K562 (cell line): ENCODE results near the gene KCNN4. TPM values are rescaled to one million over a fixed set of nuclear protein-coding genes. Genes with fewer than 3 reads are reported as not detected.

Experiments used
- CBX2 ChIP-seq: fragments of 200-600 bp; sonication (generic); IDR thresholded peaks from one replicate; pipeline ENCODE4 v1.6.1; 2012; ENCODE audit warnings: mild to moderate bottlenecking, low read length, inconsistent platforms; ENCODE audit not compliant: insufficient read depth, poor library complexity, severe bottlenecking
- HMGN3 ChIP-seq: IDR thresholded peaks from 2 replicates; pipeline ENCODE4 v1.6.1; 2011; ENCODE audit warnings: borderline replicate concordance, low read depth, mild to moderate bottlenecking, mixed read lengths, low read length; ENCODE audit not compliant: insufficient read length; ENCODE audit errors: extremely low read depth
- MCM7 ChIP-seq, 2 experiments: fragments of 450-650 bp; IDR thresholded peaks; 2 replicates each; pipeline ENCODE4 v1.6.1; 2016 to 2018
- POLR3G ChIP-seq: IDR thresholded peaks from 2 replicates; pipeline ENCODE4 v1.6.1; 2011; ENCODE audit not compliant: insufficient read length, insufficient replicate concordance; ENCODE audit errors: extremely low read depth
- SIX5 ChIP-seq, 2 experiments: IDR thresholded peaks; 2 replicates each; pipeline ENCODE4 v1.6.1; 2011; ENCODE audit warnings: low read length in 2 of 2, borderline replicate concordance in 1 of 2, low read depth in 1 of 2, mild to moderate bottlenecking in 1 of 2, moderate library complexity in 1 of 2; ENCODE audit not compliant: insufficient read depth in 1 of 2
- TCF7L2 ChIP-seq: fragments of 150-350 bp; IDR thresholded peaks from 2 replicates; pipeline ENCODE4 v1.6.1; 2016; ENCODE audit warnings: low read depth, mild to moderate bottlenecking, low read length, moderate library complexity
- ZNF699 ChIP-seq: fragments of 250-450 bp; sonication (Bioruptor Pico); IDR thresholded peaks from 2 replicates; pipeline ENCODE4 v1.8.0; 2021; ENCODE audit warnings: mild to moderate bottlenecking, moderate library complexity; ENCODE audit not compliant: insufficient replicate concordance
- ZNF76 ChIP-seq: fragments of 250-450 bp; sonication (Bioruptor Pico); IDR thresholded peaks from 2 replicates; pipeline ENCODE4 v1.4.0; 2020; ENCODE audit warnings: mild to moderate bottlenecking, moderate library complexity, borderline replicate concordance
- polyA plus RNA-seq, 8 experiments: library from polyadenylated mRNA; depleted of rRNA in 4 of 8; stranded (reverse) in 5 of 8; unstranded in 3 of 8; fragments of >200 nt; fragmentation: Nextera tagmentation in 2 of 8; fragmentation: Illumina TruSeq in 1 of 8; extraction: Ambion mirVana in 2 of 8; extraction: Trizol in 1 of 8; gene quantifications; 2 replicates each; pipeline versions ENCODE4 v1.2.1 to v1.2.3, GENCODE V29; 2011 to 2014; ENCODE audit warnings: inconsistent platforms in 1 of 8, missing spikeins in 1 of 8
- total RNA-seq, 7 experiments: library from RNA; depleted of rRNA in 6 of 7; stranded (reverse); fragments of >200 nt in 6 of 7; fragmentation: Illumina TruSeq in 2 of 7; extraction: Trizol in 2 of 7; gene quantifications; 2 replicates each; pipeline versions ENCODE4 v1.2.1 to v1.2.3, GENCODE V29; 2011 to 2021; ENCODE audit warnings: low replicate concordance in 1 of 7
- TF ChIP-seq, protein P1 (sequence below): sonication (generic); formaldehyde crosslinking; IDR thresholded peaks from 2 replicates; pipeline ENCODE4 v1.8.0; 2022; ENCODE audit warnings: missing genetic modification reagents, mild to moderate bottlenecking, borderline replicate concordance
- TF ChIP-seq, protein P2 (sequence below): sonication (generic); formaldehyde crosslinking; IDR thresholded peaks from 2 replicates; pipeline ENCODE4 v1.8.0; 2022; ENCODE audit warnings: mild to moderate bottlenecking, missing genetic modification reagents
- TF ChIP-seq, protein P3 (sequence below): fragments of 200-800 bp; sonication (Bioruptor generic); IDR thresholded peaks from 2 replicates; pipeline ENCODE4 v1.6.1; 2017; ENCODE audit warnings: missing genetic modification characterization, missing compliant biosample characterization
- TF ChIP-seq, protein P4 (sequence below): fragments of 450-650 bp; IDR thresholded peaks from 2 replicates; pipeline ENCODE4 v1.6.1; 2016; ENCODE audit warnings: low read depth

The KCNN4 gene
- total and polyA plus RNA-seq, 9 of the 15 experiments (the other 6 are each of a cell fraction or from before 2014, with no cell fraction given) = 0.53 to 37.7 (median 25.9) TPM

DNA sequence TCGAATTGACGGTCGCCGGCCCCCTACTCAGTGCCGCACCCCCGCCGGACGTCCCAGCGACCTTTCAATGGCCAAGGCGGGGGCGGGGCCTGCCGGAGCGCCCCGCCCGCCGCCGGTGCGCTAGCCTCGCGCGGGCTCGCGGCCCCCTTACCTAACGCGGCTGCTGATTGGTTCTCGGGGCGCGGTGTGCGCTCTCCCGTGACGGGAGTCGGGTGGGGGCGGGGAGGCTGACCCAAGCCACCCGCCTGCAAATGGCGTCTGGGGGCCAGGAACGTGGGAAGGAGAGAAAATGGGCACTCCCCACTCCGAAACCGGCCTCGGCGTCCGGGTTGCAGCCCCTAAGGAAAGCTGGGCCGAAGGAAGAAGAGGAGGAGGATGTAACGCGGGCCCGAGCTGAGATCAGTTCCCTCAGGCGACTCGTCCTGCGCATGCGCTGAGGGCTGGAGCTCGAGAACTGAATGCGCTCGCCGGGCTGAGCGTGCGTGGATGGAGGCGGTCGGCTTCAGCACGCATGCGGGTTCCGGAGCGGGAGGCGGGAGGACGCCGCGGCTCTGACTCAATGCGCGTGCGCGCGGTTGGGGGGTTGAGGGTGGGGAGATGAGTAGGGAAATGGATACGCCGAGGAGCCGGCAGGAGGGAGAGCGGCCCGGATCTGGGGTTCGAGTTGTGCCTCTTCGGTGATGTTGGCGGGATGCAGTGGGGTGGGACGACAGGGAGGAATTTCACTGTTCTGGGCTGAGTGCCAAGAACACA lies 26.1 kb downstream of the KCNN4 start, which contains the start of gene SMG9 (continued):
- TF ChIP-seq, protein P1, sequence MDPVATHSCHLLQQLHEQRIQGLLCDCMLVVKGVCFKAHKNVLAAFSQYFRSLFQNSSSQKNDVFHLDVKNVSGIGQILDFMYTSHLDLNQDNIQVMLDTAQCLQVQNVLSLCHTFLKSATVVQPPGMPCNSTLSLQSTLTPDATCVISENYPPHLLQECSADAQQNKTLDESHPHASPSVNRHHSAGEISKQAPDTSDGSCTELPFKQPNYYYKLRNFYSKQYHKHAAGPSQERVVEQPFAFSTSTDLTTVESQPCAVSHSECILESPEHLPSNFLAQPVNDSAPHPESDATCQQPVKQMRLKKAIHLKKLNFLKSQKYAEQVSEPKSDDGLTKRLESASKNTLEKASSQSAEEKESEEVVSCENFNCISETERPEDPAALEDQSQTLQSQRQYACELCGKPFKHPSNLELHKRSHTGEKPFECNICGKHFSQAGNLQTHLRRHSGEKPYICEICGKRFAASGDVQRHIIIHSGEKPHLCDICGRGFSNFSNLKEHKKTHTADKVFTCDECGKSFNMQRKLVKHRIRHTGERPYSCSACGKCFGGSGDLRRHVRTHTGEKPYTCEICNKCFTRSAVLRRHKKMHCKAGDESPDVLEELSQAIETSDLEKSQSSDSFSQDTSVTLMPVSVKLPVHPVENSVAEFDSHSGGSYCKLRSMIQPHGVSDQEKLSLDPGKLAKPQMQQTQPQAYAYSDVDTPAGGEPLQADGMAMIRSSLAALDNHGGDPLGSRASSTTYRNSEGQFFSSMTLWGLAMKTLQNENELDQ (CRISPR knock-in tag) = no peak
- TF ChIP-seq MCM7 (IDR thresholded peaks at IDR 0.05) (no peak), TCF7L2 (no peak), ZNF699 (CRISPR knock-in tag) (no peak), ZNF76 (CRISPR knock-in tag) (no peak), SIX5 (IDR thresholded peaks at IDR 0.05; ENCODE audit: borderline replicate concordance in 1 of 2, insufficient read depth in 1 of 2, low read depth in 1 of 2, low read length in 2 of 2) (no peak), CBX2 (no peak), HMGN3 (peak; percentile 89), POLR3G (no peak)
- TF ChIP-seq, protein P2, sequence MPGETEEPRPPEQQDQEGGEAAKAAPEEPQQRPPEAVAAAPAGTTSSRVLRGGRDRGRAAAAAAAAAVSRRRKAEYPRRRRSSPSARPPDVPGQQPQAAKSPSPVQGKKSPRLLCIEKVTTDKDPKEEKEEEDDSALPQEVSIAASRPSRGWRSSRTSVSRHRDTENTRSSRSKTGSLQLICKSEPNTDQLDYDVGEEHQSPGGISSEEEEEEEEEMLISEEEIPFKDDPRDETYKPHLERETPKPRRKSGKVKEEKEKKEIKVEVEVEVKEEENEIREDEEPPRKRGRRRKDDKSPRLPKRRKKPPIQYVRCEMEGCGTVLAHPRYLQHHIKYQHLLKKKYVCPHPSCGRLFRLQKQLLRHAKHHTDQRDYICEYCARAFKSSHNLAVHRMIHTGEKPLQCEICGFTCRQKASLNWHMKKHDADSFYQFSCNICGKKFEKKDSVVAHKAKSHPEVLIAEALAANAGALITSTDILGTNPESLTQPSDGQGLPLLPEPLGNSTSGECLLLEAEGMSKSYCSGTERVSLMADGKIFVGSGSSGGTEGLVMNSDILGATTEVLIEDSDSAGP (CRISPR knock-in tag) = no peak
- TF ChIP-seq, protein P3, sequence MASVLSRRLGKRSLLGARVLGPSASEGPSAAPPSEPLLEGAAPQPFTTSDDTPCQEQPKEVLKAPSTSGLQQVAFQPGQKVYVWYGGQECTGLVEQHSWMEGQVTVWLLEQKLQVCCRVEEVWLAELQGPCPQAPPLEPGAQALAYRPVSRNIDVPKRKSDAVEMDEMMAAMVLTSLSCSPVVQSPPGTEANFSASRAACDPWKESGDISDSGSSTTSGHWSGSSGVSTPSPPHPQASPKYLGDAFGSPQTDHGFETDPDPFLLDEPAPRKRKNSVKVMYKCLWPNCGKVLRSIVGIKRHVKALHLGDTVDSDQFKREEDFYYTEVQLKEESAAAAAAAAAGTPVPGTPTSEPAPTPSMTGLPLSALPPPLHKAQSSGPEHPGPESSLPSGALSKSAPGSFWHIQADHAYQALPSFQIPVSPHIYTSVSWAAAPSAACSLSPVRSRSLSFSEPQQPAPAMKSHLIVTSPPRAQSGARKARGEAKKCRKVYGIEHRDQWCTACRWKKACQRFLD (CRISPR knock-in tag) = no peak; the same call in 1 of the 2 replicates
- TF ChIP-seq, protein P4, sequence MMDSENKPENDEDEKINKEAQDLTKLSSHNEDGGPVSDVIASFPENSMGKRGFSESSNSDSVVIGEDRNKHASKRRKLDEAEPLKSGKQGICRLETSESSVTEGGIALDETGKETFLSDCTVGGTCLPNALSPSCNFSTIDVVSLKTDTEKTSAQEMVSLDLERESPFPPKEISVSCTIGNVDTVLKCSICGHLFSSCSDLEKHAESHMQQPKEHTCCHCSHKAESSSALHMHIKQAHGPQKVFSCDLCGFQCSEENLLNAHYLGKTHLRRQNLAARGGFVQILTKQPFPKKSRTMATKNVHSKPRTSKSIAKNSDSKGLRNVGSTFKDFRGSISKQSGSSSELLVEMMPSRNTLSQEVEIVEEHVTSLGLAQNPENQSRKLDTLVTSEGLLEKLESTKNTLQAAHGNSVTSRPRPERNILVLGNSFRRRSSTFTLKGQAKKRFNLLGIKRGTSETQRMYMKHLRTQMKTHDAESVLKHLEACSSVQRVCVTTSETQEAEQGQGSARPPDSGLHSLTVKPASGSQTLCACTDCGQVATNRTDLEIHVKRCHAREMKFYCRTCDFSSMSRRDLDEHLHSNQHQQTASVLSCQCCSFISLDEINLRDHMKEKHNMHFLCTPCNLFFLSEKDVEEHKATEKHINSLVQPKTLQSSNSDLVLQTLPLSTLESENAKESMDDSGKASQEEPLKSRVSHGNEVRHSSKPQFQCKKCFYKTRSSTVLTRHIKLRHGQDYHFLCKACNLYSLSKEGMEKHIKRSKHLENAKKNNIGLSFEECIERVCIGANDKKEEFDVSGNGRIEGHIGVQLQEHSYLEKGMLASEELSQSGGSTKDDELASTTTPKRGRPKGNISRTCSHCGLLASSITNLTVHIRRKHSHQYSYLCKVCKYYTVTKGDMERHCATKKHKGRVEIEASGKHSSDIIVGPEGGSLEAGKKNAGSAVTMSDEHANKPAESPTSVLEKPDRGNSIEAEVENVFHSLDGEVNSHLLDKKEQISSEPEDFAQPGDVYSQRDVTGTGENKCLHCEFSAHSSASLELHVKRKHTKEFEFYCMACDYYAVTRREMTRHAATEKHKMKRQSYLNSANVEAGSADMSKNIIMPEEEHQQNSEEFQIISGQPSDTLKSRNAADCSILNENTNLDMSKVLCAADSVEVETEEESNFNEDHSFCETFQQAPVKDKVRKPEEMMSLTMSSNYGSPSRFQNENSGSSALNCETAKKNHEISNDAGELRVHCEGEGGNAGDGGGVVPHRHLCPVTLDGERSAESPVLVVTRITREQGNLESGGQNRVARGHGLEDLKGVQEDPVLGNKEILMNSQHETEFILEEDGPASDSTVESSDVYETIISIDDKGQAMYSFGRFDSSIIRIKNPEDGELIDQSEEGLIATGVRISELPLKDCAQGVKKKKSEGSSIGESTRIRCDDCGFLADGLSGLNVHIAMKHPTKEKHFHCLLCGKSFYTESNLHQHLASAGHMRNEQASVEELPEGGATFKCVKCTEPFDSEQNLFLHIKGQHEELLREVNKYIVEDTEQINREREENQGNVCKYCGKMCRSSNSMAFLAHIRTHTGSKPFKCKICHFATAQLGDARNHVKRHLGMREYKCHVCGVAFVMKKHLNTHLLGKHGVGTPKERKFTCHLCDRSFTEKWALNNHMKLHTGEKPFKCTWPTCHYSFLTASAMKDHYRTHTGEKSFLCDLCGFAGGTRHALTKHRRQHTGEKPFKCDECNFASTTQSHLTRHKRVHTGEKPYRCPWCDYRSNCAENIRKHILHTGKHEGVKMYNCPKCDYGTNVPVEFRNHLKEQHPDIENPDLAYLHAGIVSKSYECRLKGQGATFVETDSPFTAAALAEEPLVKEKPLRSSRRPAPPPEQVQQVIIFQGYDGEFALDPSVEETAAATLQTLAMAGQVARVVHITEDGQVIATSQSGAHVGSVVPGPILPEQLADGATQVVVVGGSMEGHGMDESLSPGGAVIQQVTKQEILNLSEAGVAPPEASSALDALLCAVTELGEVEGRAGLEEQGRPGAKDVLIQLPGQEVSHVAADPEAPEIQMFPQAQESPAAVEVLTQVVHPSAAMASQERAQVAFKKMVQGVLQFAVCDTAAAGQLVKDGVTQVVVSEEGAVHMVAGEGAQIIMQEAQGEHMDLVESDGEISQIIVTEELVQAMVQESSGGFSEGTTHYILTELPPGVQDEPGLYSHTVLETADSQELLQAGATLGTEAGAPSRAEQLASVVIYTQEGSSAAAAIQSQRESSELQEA = no peak; the same call in 1 of the 2 replicates
